ENCODE results near the gene NOC2L. TPM values are rescaled to one million over a fixed set of nuclear protein-coding genes. Genes with fewer than 3 reads are reported as not detected.
"Not testable (repeated sequence)": the region's sequence is repeated elsewhere in the genome, so short reads cannot be mapped to it uniquely, and the experiment has no call there.

Gene NOC2L
- polyA plus RNA-seq, 4 donors = 55.8 to 70.0 (median 64.6) TPM

DNA sequence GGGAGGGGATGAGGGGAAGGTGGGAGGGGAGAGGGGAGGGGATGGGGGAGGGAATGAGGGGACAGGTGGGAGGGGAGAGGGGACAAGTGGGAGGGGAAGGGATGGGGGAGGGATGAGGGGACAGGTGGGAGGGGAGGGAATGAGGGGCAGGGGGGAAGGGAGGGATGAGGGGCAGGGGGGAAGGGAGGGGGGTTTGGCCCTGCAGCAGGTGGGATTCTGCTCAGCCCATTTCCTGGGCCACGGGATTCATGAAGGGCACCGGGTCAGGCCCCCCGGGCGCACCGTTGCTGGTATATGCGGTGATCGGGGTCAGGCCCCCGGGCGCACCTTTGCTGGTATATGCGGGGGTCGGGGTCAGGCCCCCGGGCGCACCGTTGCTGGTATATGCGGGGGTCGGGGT is 50.4 kb downstream of the NOC2L start:
- no peak for DNase-seq (ENCODE audit: low read depth in 4 of 4, low spot score in 2 of 4)

DNA sequence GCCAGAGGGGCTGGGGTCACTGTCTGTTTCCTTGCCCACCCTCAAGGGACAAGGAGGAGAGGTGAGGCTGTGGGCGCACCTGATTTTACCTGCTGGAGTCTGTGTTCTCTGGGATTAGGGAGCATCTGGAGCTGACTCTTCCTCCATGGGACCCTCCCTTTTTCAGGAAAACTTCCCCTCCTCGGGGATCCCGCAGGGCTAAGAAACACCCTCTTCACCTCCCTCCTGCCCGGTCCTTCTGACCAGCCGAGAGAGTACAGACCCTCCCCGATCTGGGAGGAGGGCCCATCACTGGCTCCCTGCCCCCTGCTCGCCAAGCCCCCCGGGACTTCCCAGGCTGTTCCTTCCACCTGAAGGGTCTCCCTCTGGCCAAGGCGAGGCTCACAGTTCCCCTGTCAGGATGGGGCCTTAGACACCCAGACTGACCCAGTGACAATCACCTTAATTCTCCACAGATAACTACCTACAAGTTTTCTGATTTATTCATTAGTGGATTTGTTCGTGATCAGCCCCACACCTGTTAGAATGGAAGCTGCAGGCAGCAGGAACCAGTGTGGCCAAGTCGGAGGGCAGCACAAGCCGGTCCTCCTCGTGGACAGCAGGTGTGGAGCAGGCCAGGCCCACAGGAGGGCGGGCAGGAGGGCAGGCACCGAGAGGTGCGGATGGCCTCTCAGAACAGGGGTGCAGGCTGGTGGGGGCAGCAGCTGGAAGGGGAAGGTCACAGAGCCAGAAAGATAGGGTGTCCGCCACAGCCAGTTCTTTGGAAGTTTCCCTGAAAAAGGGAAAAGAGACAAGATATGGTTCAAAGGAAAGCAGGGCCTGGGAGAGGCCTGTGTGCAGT is 51.2 kb downstream of the NOC2L start:
- DNase-seq (ENCODE audit: low read depth in 4 of 4, low spot score in 2 of 4) = no peak

DNA sequence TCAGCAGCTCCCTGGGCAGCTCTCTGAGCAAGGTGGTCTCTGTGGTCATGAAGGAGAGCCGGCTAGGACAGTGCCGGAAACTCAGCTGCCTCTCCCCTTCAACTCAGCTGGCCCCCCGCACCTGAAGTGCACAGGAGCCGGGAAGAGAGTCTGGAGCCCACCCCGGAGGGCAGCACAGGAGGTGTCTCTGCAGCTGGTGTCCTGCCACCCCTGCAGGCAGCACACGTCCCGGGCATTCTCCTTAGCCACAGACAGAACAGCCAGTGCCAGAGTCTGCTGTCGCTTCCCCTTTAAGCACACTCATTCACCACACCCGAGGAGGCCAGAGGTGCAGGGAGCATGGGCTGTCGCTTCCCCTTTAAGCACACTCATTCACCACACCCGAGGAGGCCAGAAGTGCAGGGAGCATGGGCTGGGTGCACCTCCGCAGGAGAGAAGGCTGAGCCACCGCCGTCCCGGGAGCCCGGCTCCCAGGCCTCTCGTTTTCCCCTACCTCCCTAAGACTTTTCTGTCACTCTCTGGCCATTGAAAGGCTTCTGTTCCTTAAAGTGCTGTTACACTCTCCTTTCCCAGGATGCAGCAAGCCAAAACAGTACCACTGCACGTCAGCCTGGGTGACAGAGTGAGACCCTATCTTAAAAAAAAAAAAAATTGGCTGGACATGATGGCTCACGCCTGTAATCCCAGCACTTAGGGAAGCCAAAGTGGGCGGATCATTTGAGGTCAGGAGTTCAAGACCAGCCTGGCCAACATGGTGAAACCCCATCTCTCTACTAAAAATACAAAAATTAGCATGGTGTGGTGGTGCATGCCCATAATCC is 52.2 kb downstream of the NOC2L start:
- no peak for DNase-seq (ENCODE audit: low read depth in 4 of 4, low spot score in 2 of 4)

DNA sequence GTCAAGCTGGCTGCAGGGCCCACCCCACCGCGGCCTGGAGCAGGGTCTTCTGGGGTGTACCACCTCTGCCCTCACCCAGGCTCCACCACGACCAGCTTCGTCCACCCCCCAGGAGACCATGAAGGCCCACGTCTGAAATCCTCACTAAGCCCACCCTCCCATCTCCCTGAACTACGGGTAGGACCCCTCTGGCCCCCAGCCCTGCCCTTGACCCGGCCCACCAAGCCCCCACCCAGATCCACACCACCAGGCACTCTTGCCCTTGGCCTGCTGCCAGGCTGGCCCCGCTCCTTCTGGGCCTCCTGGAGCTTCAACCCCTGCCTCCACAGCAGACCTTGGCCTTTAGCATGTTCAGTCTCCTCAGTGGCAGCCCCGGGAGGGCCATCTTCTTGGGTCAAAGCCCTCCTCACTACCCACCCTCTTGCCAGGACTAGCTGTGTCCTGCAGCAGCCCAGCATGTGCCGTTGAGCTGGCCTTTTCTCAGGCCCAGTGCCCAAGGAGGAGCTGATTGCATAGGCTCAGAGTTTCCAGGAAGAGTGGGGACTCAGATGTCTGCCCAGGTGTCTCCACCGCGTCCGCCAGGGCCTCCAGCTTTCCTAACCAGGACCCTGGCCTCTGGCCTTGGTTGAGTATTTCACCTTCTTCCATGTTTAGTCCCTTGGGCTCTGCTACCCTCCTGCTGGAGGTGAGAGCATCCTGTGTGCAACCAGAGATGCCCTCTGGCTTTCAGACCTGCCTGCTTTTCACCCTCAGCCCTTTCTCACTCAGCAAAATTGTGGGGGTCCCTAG is 53.1 kb downstream of the NOC2L start:
- DNase-seq (ENCODE audit: low read depth in 4 of 4, low spot score in 2 of 4) = no peak

DNA sequence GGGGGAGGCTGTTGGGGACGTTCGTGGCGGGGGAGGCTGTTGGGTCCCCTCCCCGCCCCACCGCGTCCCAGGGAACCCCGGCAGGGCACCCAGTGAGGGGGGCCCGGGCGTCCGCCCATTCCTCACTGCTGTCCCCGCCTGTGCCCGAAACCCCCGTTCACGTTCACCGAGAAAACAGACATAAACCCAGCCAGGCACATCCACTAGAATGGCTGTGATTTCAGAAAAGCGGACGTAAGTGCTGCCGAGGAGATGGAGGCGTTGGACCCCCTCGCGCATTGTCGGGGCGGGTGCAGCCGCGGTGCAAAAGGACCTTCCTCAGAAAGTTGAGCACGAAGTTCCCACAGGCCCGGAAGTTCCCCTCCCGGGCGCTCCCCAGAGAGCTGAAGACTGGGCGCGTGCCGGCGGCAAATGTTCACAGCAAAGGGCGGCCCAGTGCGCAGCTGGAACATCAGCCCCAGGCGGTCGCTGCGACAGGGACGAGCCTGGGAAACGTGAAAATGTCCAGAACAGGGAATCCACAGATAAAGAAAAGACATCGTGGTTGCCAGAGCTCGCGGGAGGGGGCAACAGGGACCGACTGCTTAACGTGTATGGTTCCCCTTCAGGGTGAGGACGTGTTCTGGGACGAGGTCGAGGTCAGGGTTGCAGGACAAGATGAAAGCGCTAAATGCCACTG is 53.8 kb downstream of the NOC2L start:
- no peak for DNase-seq (ENCODE audit: low read depth in 4 of 4, low spot score in 2 of 4)

- no peak for DNase-seq (ENCODE audit: low read depth in 4 of 4, low spot score in 2 of 4)
These were observed 54.6 kb downstream of the NOC2L start for GRCh38 chr1:904310-904950.

DNA sequence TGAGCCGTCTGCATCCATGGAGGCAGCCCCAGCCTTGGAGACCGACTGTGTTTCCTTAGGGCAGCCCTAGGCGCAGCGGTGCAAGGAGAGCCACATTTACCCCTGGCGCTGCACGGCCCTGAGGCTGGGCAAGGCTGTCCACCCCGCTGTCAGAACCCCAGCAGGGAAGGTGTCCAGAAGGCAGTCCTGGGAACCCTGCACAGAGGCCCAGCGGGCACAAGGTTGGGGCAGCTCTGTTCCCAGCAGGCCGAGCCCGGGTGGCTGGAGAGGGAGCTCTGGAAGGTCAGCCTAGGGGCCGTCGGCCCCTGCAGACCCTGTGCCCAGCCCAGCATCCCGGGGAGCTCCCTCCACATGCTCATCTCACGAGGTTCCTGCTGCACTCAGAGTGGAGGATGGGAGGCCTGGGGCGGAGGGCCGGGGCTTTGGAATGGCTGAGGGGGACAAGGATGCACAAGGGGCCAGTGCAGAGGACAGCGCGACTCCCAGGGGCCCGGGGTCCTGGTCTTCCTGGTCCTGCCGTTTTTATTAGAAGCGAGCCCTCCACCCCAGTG is 55.3 kb downstream of the NOC2L start:
- no peak for DNase-seq (ENCODE audit: low read depth in 4 of 4, low spot score in 2 of 4)

- DNase-seq (ENCODE audit: low read depth in 4 of 4, low spot score in 2 of 4) = no peak
These were observed 55.8 kb downstream of the NOC2L start for GRCh38 chr1:903305-903704.

GRCh38 chr1:902802-903201 is 56.3 kb downstream of the NOC2L start:
- no peak for DNase-seq (ENCODE audit: low read depth in 4 of 4, low spot score in 2 of 4)

DNA sequence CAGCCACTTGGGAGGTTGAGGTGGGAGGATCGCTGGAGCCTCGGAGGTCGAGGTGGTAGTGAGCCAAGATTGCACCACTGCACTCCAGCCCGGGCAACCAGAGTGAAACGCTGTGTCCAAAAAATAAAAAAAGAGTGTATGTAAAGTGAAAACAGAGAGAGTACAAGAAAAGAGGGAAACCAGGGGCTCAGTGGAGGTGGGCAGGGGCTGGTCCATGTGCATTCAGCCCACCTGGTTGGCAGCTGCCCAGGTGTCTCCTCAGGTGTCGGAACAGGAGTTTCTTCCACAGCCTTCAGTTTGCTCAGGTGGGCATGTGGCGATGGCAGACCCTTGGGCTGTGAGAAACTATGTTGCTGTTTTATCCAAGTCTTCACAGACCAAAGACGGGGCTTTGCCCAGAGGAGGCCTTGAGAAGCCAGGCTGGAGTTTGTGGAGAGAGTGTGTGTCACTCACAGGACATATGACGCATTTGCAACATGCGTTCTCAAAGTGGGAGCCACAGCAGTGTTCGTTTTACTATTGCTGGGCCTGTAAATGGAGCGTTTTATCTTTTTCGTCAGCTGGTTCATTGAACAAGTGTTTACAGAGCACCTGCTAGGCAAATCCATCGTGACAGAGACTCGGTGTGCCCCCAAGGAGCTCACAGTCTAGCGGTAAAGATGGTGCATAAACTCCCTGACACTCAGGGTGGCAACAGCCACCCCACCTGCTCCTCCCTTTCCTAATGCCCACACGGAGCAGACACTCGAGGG is 57.8 kb downstream of the NOC2L start:
- no peak for DNase-seq (ENCODE audit: low read depth in 4 of 4, low spot score in 2 of 4)

DNA sequence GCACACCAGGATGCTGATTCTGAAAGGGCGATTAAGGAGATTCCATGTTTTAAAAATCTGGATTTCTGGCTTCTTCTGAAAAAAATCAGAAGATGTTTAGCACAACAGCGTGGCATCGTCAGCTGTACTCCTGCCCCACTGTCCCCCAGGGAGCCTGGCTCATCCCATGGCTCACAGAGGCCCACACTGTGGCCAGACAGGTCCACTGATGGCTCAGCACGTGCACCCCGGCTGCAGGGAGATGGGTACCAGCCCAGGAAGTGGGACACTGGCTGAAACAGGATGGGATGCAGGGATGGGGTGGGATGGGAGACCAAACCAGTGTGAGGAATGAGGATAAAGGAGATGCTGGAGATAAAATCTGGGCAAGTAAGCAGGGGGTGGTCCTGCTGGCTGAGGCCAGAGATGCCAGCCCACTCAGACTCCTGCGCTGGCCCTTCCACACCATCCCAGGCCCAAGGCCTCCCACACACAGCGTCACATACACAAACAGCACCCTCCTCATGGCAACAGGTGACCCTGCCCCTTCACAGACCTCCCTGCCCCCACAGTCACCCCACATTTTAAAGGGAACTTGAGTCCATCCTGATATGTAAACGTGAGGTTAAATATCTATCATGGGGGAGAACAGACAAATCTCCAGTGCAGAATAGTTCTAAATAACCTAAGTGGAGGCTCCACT is 59.3 kb downstream of the NOC2L start:
- no peak for DNase-seq (ENCODE audit: low read depth in 4 of 4, low spot score in 2 of 4)

DNA sequence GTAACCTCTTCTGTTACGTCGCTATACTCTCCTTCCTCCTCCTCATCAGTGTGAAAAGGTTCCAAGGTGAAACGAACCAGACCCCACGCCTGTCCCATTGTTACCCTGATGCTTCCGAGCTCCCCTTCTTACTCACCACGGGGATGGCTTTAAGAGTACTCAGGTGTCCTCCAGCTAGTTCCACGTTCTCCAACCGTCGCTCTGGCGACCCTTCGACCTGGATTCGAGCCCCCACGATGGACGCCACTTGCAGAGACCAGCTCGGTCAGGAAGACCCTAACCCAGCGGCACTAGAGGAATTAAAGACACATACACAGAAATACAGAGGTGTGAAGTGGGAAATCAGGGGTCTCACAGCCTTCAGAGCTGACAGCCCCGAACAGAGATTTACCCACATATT is 61.1 kb downstream of the NOC2L start:
- not testable (repeated sequence) for DNase-seq (ENCODE audit: low read depth in 4 of 4, low spot score in 2 of 4)

DNA sequence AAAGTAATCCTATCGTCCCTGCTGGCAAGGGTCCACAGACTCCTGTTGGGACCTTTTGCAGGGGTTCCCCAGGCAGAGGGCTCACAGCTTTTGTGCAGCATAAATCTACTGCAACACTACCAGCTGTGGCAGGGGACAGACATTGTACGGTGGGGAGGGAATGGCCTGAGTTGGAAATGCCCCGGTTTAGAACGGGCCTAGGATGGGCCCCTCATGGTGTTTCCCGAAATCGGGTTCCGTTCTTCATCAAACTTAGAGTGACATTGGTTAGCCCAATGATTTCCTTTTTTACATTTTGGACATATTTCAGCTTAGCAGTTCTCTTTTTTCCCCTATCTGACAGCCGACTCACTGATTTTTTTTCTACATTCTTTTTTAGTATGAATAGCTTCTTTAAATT is 61.8 kb downstream of the NOC2L start:
- no peak for DNase-seq (ENCODE audit: low read depth in 4 of 4, low spot score in 2 of 4)

Other genes starting within 250 kb of the NOC2L start
- 100 to 1,000 TPM in 2 of 4 donors, 10 to 100 TPM in 2; 44.0 to 107 (median 86.6) TPM for gene SAMD11, start 35.3 kb downstream of the NOC2L start, polyA plus RNA-seq (ENCODE audit: insufficient read length in 4 of 4)
- gene KLHL17, start 1.3 kb upstream of the NOC2L start, polyA plus RNA-seq (ENCODE audit: insufficient read length in 4 of 4) = 10 to 100 TPM in 2 of 4 donors, 1 to 10 TPM in 2; 7.3 to 18.8 (median 12.1) TPM
- under 1 TPM; 0.13 to 0.70 (median 0.32) TPM for gene PLEKHN1, start 7.2 kb upstream of the NOC2L start, polyA plus RNA-seq (ENCODE audit: insufficient read length in 4 of 4)
- under 1 TPM in 2 of 4 donors, not detected in 2; 0.30 to 0.46 TPM for gene PERM1, start 22.8 kb upstream of the NOC2L start, polyA plus RNA-seq (ENCODE audit: insufficient read length in 4 of 4)
- 10 to 100 TPM; 15.9 to 41.0 (median 35.2) TPM for gene HES4, start 40.8 kb upstream of the NOC2L start, polyA plus RNA-seq (ENCODE audit: insufficient read length in 4 of 4)
- 10 to 100 TPM; 12.8 to 19.8 (median 16.2) TPM for gene ISG15, start 54.2 kb upstream of the NOC2L start, polyA plus RNA-seq (ENCODE audit: insufficient read length in 4 of 4)
- gene AGRN, start 60.9 kb upstream of the NOC2L start, polyA plus RNA-seq (ENCODE audit: insufficient read length in 4 of 4) = 100 to 1,000 TPM; 176 to 318 (median 282) TPM
- gene RNF223, start 115.0 kb upstream of the NOC2L start, polyA plus RNA-seq (ENCODE audit: insufficient read length in 4 of 4) = under 1 TPM; 0.32 to 0.78 (median 0.69) TPM
- 10 to 100 TPM in 3 of 4 donors, 1 to 10 TPM in 1; 5.5 to 24.1 (median 14.1) TPM for gene C1orf159, start 156.8 kb upstream of the NOC2L start, polyA plus RNA-seq (ENCODE audit: insufficient read length in 4 of 4)
- 1 to 10 TPM in 1 of 4 donors, under 1 TPM in 3; 0.41 to 1.1 (median 0.63) TPM for gene TTLL10, start 214.6 kb upstream of the NOC2L start, polyA plus RNA-seq (ENCODE audit: insufficient read length in 4 of 4)
- under 1 TPM; 0.29 to 0.79 (median 0.53) TPM for gene TNFRSF18, start 247.3 kb upstream of the NOC2L start, polyA plus RNA-seq (ENCODE audit: insufficient read length in 4 of 4)

All from left renal cortex interstitium (tissue), 4 donors.